ENCODE measurements around the gene ETS2. TPM values are rescaled to one million over a fixed set of nuclear protein-coding genes. Genes with fewer than 3 reads are reported as not detected.
"Not testable (repeated sequence)": the region's sequence is repeated elsewhere in the genome, so short reads cannot be mapped to it uniquely, and the experiment has no call there.

ETS2 gene
- total RNA-seq, 1 donor from 2014 or later = 36.4 TPM

DNA sequence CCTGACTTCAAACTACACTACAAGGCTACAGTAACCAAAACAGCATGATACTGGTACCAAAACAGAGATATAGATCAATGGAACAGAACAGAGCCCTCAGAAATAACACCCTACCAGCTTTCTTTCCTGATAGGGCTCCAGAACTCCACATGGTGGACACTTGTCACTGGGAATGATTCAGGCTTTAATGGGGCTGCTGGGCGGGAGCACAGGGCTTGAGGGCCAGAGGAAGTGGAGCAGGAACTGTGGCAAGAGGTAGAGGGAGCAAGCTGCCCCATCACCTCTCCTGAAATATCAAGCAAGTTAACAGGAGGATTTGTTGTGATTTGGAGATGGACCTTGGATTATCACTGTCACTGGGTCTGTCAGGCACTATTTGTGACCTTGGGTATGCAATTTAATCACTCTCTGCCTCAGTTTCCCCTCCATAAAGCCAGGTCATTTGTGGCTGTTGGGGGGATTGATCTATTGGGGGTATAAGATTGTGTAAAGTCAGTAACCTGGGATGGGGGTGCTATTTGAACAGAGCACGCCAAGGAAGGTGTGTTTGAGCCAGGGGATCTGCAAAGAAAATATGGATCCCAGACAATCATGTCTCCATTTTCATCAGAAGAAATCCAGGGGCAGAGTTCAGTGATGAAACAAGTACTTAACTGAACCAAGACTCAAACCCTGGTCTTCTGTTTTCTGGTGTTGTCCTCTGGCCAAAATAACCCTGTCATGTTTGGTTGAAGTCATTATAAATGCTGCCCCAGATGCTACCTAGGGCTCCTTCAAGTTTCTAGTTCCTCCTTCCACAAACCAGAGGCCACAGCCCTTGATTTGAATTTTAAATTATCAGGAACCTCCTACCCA, 25.2 kb downstream of the ETS2 start:
- DNase-seq (ENCODE audit: low spot score) = no peak
- intact Hi-C loops (cut with DNase I) = no loop called here

- intact Hi-C loops (cut with DNase I) = no loop called here
- peak; percentile 82 for DNase-seq (ENCODE audit: low spot score)
These were observed 26.1 kb downstream of the ETS2 start for GRCh38 chr21:38831526-38832467.

DNA sequence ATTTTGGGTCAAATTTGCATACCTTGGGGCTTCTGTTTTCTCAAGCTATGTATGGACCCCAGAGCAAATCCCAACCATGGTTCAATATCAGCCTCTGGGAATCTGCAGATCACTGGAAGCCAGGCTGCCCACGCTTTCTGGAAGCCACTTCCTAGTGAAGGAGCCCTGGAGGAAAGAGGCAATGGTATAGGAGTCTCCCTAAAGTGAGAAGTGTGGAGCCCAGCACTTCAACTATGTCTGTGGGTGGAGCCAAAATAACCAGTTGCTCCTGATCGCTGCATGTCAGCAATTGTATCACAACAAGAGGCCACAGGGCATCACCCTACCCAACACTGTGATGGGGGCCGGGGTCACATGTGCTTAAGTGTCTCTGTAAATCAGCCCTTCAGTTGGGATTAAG, 26.9 kb downstream of the ETS2 start:
- no peak for DNase-seq (ENCODE audit: low spot score)
- intact Hi-C loops (cut with DNase I) = no loop called here

DNA sequence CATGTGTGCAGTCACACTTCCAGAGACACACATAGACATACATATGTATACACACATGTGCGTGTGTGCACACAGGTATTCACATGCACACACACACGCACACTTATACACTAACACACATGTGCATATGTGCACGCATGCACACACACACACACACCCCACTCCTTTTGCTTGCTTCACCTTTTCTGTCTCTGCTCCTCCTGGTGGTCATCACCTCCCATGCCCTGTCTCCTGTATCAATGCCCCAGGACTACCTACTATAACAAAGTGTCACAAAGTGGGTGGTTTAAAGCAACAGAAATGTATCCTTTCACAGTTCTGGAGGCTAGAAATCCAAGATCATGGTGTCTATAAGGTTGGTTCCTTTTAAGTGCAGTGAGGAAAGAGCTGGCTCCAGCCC, 27.4 kb downstream of the ETS2 start:
- intact Hi-C loops (cut with DNase I) = no loop called here

GRCh38 chr21:38834725-38835124, 29.0 kb downstream of the ETS2 start:
- DNase-seq (ENCODE audit: low spot score) = no peak
- intact Hi-C loops (cut with DNase I) = no loop called here

More for the DNA sequence above, 27.4 kb downstream of the ETS2 start:
- DNase-seq (ENCODE audit: low spot score) = no peak

GRCh38 chr21:38837806-38838461, 32.2 kb downstream of the ETS2 start:
- no peak for DNase-seq (ENCODE audit: low spot score)
- intact Hi-C loops (cut with DNase I) = no loop called here

DNA sequence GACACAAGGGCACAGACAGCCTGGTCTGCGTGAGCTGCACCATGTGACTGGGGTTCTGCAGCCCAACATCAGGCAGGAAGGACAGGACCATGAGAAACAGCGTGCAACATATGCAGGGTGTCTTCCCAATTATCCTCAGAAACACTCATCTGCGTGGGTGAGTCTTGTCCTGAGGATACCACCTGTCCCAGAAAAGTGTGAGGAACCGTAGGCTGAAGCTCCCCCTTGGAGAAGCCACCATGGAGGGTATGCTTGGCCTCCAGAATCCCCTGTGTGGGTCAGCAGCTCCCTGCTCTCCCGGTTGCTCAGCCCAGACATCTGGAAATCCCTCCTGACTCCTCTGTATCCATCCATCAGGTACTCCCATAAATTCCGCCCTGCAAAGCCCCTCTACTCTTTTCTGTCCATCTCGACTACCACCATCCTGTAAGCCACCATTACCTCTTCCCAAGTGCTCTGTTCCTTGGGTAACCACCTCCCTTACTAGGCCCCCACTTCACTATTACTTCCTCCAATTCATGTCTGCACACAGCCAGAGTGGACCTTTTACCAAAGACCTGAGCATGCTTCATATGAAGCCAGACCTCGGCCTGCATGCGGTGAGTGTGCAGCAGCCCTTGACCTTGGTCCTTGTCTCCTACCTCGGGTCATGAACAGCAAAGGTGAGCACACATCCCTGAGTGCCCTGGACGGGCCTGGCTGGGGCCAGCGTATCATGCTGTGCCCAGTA, 33.0 kb downstream of the ETS2 start:
- intact Hi-C loops (cut with DNase I) = no loop called here
- no peak for DNase-seq (ENCODE audit: low spot score)

DNA sequence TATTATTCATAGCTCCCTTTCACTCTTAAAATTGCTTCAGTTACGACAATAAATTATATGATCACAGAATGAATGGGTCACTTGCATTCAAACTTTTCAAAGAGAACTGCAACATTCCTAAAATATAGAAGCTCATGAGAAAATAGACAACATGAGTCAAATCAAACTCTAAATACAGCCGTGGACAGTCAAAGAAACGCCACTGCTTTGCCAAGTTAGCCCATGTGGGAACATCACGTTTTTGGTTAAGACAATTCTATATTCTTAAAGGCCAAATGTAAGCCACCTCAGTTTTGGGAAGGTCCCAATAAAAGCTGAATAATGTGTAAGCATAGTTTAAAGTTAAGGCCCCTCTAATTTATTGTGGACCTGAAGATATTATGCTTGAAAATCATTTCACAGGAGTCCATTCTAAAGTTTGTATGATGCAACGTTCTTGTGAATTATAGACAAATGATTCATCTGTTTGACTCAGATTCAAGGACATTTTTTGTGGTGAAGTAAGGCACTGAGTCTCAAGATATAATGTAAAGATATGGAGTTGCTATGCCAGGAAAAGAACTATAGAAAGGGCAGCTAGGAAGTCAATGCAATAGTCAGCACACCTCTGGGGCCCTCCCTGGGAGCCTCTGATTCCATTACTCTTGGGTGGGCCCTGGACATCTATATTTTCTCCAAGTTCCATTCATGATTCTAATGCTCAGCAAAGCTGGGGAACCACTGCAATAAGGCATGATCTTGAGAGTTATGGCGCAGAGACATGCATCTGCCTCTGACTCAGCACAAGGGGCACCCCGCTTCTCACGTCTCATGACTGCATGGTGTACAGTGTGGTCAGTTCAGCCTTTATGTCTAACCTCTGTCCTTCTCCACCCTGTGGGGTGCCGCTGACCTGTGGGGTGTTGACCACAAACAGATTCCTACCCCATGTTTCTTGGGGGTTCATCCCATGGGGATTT, 33.9 kb downstream of the ETS2 start:
- DNase-seq (ENCODE audit: low spot score) = no peak

DNA sequence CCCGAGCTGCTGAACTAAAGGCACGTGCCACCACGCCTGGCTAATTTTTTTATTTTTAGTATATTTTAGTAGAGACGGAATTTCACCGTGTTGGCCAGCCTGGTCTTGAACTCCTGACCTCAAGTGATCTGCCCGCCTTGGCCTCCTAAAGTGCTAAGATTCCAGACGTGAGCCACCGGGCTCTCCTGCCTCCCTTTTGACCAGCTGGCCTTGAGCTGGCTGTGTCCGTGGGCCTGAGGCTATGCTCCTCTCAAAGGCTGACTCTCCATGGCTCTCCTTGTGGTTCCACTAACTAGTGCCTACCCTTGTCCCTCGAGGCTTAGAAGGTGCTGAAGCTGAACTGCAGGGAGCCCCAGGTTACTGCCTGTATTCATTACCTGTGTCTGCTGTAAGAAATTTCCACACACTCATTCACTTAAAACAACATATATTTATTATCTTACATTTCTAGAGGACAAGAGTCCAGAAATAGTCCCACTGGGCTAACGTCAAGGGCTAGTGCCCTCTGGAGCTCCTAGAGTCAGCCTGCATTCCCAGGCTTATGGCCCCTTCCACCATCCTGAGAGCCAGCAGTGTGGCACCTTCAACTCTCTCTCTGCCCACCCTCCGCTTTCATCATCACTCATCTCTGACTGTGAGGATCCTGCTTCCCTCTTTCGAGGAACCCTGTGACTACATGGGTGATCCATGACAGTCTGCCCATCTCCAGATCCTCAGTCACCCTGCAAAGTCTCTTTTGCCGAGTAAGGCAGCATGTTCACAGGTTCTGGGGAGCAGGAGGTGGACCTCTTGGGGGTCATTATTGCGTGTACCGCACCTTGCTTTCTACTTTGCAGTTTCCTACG, 34.9 kb downstream of the ETS2 start:
- DNase-seq (ENCODE audit: low spot score) = no peak
- intact Hi-C loops (cut with DNase I) = no loop called here

More for the DNA sequence above, 33.9 kb downstream of the ETS2 start:
- intact Hi-C loops (cut with DNase I) = no loop called here

- no peak for DNase-seq (ENCODE audit: low spot score)
- intact Hi-C loops (cut with DNase I) = no loop called here
These were observed 35.7 kb downstream of the ETS2 start for GRCh38 chr21:38841472-38841871.

DNA sequence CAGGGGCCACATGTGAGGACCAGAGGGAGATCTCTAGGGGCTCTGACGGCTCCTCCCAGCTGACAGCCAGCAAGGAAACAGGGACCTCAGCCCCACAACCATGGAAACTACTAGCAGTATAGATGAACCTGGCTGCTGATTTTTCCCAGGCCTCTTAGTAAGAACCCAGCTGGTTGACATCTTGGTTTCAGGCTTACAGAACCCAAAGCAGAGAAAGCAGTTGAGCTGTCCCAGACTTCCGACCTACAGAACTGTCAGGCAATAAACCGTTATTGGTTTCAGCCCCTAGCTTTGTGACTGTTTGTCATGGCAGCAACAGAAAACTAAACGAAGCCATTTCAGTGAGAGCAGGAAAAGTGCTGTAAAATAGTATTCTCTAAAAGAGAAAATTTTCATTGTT, 36.4 kb downstream of the ETS2 start:
- no peak for DNase-seq (ENCODE audit: low spot score)
- intact Hi-C loops (cut with DNase I) = no loop called here

- DNase-seq (ENCODE audit: low spot score) = no peak
- intact Hi-C loops (cut with DNase I) = no loop called here
These were observed 37.6 kb downstream of the ETS2 start for GRCh38 chr21:38843379-38843778.

DNA sequence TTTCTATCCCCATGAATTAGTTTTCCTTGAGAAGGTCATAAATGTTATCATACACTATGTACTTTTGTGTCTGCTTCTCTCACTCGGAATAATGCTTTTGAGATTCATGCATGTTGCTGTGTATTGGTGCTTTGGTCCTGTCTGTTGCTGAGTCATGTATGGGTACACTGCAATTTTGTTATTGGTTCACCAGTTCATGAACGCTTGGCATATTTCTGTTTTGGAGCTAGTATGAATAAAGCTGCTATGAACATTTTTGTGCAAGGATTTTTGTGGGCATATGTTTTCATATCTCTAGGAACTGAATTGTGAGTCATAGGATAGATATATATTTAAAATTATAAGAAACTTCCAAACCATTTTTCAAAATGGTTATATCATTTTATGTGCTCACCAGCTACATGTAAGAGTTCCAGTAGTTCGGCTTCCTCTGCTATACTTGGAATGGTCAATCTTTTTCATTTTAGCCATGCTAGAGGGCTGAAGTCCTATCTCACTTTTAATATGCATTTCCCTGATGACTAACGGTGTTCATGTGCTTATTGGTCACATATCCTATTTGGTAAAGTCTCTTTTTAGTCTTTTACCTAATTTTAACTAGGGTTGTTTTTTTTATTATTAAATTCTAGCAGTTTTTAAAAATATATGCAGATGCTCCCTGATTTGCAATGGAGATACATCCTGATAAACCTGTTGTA, 38.2 kb downstream of the ETS2 start:
- intact Hi-C loops (cut with DNase I) = no loop called here
- no peak for DNase-seq (ENCODE audit: low spot score)

DNA sequence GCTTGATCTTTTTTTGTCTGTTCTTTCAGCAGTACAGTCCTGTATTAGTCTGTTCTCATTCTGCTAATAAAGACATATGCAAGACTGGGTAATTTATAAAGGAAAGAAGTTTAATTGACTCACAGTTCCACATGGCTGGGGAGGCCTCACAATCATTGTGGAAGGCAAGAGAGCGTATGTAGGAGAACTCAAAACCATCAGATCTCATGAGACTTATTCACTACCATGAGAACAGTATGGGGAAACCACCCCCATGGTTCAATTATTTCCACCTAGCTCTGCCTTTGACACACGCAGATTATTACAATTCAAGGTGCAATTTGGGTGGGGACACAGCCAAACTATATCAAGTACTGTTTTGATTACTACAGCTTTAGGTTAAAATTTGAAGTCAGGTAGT, 39.6 kb downstream of the ETS2 start:
- DNase-seq (ENCODE audit: low spot score); intact Hi-C loops (cut with DNase I): not testable (repeated sequence)

GRCh38 chr21:38847556-38847955, 41.8 kb downstream of the ETS2 start:
- intact Hi-C loops (cut with DNase I) = no loop called here

GRCh38 chr21:38848187-38848609, 42.5 kb downstream of the ETS2 start:
- intact Hi-C loops (cut with DNase I) = no loop called here
- DNase-seq (ENCODE audit: low spot score) = no peak

More at GRCh38 chr21:38847556-38847955, 41.8 kb downstream of the ETS2 start:
- DNase-seq (ENCODE audit: low spot score) = no peak

DNA sequence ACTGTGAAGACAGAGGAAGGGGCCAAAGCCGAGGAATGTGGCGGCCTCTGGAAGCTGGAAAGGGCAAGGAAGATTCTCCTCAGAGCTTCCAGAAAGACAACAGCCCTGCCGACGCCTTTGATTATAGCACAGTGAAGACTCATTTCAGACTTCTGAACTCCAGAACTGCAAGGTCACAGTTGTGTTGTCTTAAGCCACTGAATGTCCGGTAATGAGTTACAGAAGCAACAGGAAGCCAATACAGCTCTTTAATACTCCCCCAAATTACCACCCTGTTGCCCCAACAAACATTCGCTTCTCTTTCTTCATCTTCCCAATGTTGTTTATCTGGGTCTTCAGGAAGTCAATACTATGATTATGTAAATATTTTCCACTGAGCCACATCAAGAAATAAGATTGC, 44.0 kb downstream of the ETS2 start:
- intact Hi-C loops (cut with DNase I) = no loop called here
- no peak for DNase-seq (ENCODE audit: low spot score)
